CD4-positive, alpha-beta memory T cell (primary cell): Measurements from ENCODE around the gene AMOTL2. TPM values are rescaled to one million over a fixed set of nuclear protein-coding genes. Genes with fewer than 3 reads are reported as not detected.

Source experiments
- CTCF ChIA-PET: fragments of 350-600 bp; sonication (Branson Sonifier 250); formaldehyde crosslinking; loops from one replicate; lab custom pipeline; 2021; ENCODE audit warnings: inconsistent platforms; ENCODE audit not compliant: partially characterized antibody; lab: Charles Lee
- POLR2A ChIA-PET: fragments of 350-600 bp; sonication (Branson Sonifier 250); formaldehyde crosslinking; loops from one replicate; lab custom pipeline; 2021; ENCODE audit not compliant: partially characterized antibody; lab: Charles Lee
- DNase-seq, 5 donors: peaks; one replicate each; pipeline versions ENCODE4 v3.0.0 to v3.0.0-alpha.2; 2020 to 2022; ENCODE audit warnings: mixed read lengths in 1 of 5
- H3K27ac ChIP-seq: one replicate; pipeline ENCODE4 v1.7.0; 2013; ENCODE audit warnings: low read depth, low read length
- H3K27me3 ChIP-seq: 2 replicates; pipeline ENCODE4 v1.7.0; 2013; ENCODE audit warnings: mild to moderate bottlenecking, low read length, moderate library complexity; ENCODE audit not compliant: insufficient read depth
- H3K36me3 ChIP-seq: 2 replicates; pipeline ENCODE4 v1.7.0; 2013; ENCODE audit warnings: mild to moderate bottlenecking, low read length, moderate library complexity; ENCODE audit not compliant: insufficient read depth
- H3K4me1 ChIP-seq: 2 replicates; pipeline ENCODE4 v1.7.0; 2013; ENCODE audit warnings: mild to moderate bottlenecking, low read length, moderate library complexity; ENCODE audit not compliant: insufficient read depth
- H3K4me3 ChIP-seq, 2 donors: one replicate each; pipeline ENCODE4 v1.7.0; 2013; ENCODE audit warnings: low read length in 2 of 2, mild to moderate bottlenecking in 1 of 2
- H3K9me3 ChIP-seq, 2 donors: one replicate each; pipeline ENCODE4 v1.7.0; 2013; ENCODE audit warnings: low read length in 2 of 2, control low read depth in 1 of 2; ENCODE audit not compliant: control insufficient read depth in 1 of 2
- H3K27ac Mint-ChIP-seq, 7 donors: one replicate each; pipeline ENCODE4 v1.8.0; 2020 to 2021; ENCODE audit warnings: mixed read lengths in 7 of 7, mild to moderate bottlenecking in 6 of 7, inconsistent platforms in 3 of 7, moderate library complexity in 3 of 7
- H3K27me3 Mint-ChIP-seq, 2 donors: one replicate each; pipeline ENCODE4 v1.8.0; 2020 to 2021; ENCODE audit warnings: mixed read lengths in 2 of 2
- H3K36me3 Mint-ChIP-seq, 2 donors: one replicate each; pipeline ENCODE4 v1.8.0; 2020 to 2021; ENCODE audit warnings: mixed read lengths in 2 of 2, inconsistent platforms in 1 of 2, mild to moderate bottlenecking in 1 of 2
- H3K4me1 Mint-ChIP-seq, 4 donors: one replicate each; pipeline ENCODE4 v1.8.0; 2020 to 2021; ENCODE audit warnings: mixed read lengths in 4 of 4, mild to moderate bottlenecking in 1 of 4
- H3K4me3 Mint-ChIP-seq, 8 donors: one replicate each; pipeline ENCODE4 v1.8.0; 2020 to 2021; ENCODE audit warnings: mixed read lengths in 8 of 8, mild to moderate bottlenecking in 7 of 8, moderate library complexity in 6 of 8, inconsistent platforms in 3 of 8
- H3K9me3 Mint-ChIP-seq, 8 donors: one replicate each; pipeline ENCODE4 v1.8.0; 2020 to 2021; ENCODE audit warnings: mixed read lengths in 8 of 8, mild to moderate bottlenecking in 5 of 8, inconsistent platforms in 3 of 8, moderate library complexity in 1 of 8
- intact Hi-C: fragments of 100-400 bp; cut with micrococcal nuclease; formaldehyde crosslinking; loops from one replicate; pipeline ENCODE4 v1.15.1; 2023
- polyA plus RNA-seq, 2 donors: library from polyadenylated mRNA; unstranded; fragments of 300-500 nt; fragmentation: Illumina TruSeq; gene quantifications; one replicate each; pipeline ENCODE4 v1.2.3, GENCODE V29; 2021
- total RNA-seq, 2 experiments: library from RNA; stranded (reverse); gene quantifications; one replicate each; pipeline ENCODE4 v1.2.3, GENCODE V29; 2021

The AMOTL2 gene
- total and polyA plus RNA-seq, 4 experiments from 2014 or later = 0.23 to 0.48 TPM; not detected in 2

DNA sequence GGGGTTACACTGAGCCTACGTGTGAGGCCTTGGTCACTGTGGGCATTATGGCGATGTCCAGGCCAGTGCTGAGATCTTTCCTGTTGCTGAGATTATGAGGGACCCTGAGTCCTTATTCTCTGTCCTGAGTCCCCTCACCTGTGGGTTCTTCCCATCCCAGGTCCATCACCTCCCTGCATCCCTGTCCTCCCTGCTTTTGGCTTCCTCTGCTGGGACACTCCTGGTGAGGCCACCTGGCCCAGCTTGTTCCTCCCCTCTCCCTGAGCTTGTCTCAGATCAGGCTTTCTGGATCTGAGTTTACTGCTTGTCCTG lies 36.1 kb downstream of the AMOTL2 start:
- Histone ChIP-seq H3K27ac (no peak overlapping the region), H3K4me1 (no peaks in the 10 kb centered on the region), H3K9me3 (no peaks in the 10 kb centered on the region), H3K4me3 (no peak overlapping the region), H3K36me3 (no peaks in the 10 kb centered on the region), H3K27me3 (no peaks in the 10 kb centered on the region)
- H3K4me3 Mint-ChIP-seq = no peak overlapping the region
- H3K4me1 Mint-ChIP-seq = peaks cover 0 to 1% (median 0%) of the 10 kb centered on the region in 4 donors
- CTCF ChIA-PET = interaction anchor here (0.9 kb wide), 1 partner anchor 29 kb away, joined by 3 read pairs; no protein-coding TSS in a partner anchor
- POLR2A ChIA-PET = no interaction called here
- no peaks in the 10 kb centered on the region for H3K9me3 Mint-ChIP-seq
- no peak for DNase-seq
- intact Hi-C loops = no loop called here
- no peaks in the 10 kb centered on the region for H3K36me3 Mint-ChIP-seq
- no peak overlapping the region for H3K27ac Mint-ChIP-seq
- peaks cover 0 to 3% of the 10 kb centered on the region in 2 donors for H3K27me3 Mint-ChIP-seq

DNA sequence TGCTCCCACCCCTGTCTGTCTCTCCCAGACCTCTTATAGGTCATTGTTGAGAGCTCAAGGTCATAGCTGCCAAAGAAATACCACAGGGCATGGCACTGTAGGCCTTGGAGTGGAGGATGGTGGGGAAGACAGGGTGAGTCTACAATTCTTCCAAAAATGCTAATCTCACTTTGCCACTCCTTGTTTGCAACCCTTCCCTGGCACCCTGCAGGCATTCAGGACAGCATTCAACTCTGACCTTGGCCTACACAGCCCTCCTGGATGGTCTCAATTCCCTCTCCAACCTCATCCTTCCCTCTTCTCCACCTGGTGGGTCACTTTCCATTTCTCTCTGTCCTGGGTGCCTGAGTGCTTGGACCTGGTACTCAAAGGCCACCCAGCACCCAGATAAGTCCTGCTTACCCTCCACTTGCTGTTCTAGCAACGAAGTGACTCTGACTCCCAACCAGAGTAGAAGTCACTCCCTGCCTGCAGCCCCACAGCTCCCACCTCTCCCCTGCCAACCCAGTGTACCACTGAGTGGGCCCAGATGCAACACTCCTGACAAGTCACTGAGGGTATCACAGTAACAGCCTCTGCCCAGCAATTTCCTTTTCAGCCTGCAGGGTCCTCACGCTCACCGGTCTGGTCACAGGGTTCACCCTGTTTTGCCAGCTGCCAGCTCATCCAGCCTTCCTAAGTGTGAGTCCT lies 36.6 kb downstream of the AMOTL2 start:
- no peaks in the 10 kb centered on the region for H3K36me3 Mint-ChIP-seq
- no peak overlapping the region for H3K4me3 ChIP-seq
- ChIA-PET POLR2A (no interaction called here), CTCF (interaction anchor here (0.9 kb wide), 1 partner anchor 28 kb away, joined by 3 read pairs; no protein-coding TSS in a partner anchor)
- no peaks in the 10 kb centered on the region for H3K9me3 ChIP-seq
- no peaks in the 10 kb centered on the region for H3K36me3 ChIP-seq
- H3K27me3 ChIP-seq = no peaks in the 10 kb centered on the region
- H3K4me3 Mint-ChIP-seq = no peak overlapping the region
- H3K9me3 Mint-ChIP-seq = no peaks in the 10 kb centered on the region
- H3K27ac Mint-ChIP-seq = no peak overlapping the region
- DNase-seq = no peak
- peaks cover 0 to 3% of the 10 kb centered on the region in 2 donors for H3K27me3 Mint-ChIP-seq
- intact Hi-C loops = no loop called here
- H3K4me1 ChIP-seq = no peaks in the 10 kb centered on the region
- H3K4me1 Mint-ChIP-seq = peaks cover 0 to 1% (median 0%) of the 10 kb centered on the region in 4 donors
- no peak overlapping the region for H3K27ac ChIP-seq

DNA sequence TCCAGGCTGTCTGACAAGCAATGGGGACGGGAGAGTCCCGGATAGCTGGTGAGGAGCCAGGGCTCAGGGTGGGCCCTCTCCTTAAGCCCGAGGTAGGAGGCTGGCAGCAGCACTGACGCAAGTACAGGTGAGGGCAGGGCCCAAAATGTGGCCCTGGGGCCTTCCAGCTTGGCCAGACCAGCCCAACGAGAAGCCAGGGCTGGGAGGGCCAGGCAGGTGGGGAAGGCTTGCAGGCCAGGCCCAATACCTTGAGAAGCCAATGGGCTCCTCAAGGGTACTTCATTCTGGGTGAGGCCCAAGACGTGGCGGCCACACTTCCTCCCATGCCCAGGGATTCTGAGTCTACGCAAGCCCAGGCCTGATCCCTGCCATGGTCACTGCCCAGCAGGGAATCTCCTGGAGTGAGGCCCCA lies 37.2 kb downstream of the AMOTL2 start:
- H3K9me3 Mint-ChIP-seq = no peaks in the 10 kb centered on the region
- intact Hi-C loops = no loop called here
- no peak overlapping the region for H3K4me3 Mint-ChIP-seq
- ChIA-PET POLR2A (no interaction called here), CTCF (no interaction called here)
- H3K27ac Mint-ChIP-seq = no peak overlapping the region
- no peak for DNase-seq
- Histone ChIP-seq H3K27me3 (no peaks in the 10 kb centered on the region), H3K27ac (no peak overlapping the region), H3K4me3 (no peak overlapping the region), H3K9me3 (no peaks in the 10 kb centered on the region), H3K4me1 (no peaks in the 10 kb centered on the region), H3K36me3 (no peaks in the 10 kb centered on the region)
- peaks cover 0 to 1% (median 0%) of the 10 kb centered on the region in 4 donors for H3K4me1 Mint-ChIP-seq
- no peaks in the 10 kb centered on the region for H3K36me3 Mint-ChIP-seq
- H3K27me3 Mint-ChIP-seq = peaks cover 0 to 3% of the 10 kb centered on the region in 2 donors

DNA sequence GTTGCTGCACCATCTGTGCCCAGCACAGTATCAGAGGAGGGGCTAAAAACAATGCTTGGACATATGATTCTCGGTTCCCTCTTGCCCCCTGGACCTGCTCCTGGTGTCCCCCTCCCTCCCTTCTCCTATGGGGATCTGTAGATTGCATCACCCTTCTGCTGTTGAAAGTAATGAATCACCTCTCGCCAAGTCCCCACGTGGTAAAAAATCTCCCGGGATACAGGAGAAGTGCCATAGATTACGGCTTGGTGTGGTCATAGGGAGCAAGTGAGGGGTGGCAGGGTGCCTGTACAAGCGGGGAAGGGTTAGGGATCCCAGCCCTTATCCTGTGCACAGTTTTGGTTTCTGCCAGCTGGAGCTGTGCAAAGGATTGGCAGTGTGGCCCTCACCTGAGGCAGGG lies 37.7 kb downstream of the AMOTL2 start:
- Histone ChIP-seq H3K9me3 (no peaks in the 10 kb centered on the region), H3K4me3 (no peak overlapping the region), H3K4me1 (no peaks in the 10 kb centered on the region), H3K27ac (no peak overlapping the region), H3K36me3 (no peaks in the 10 kb centered on the region), H3K27me3 (no peaks in the 10 kb centered on the region)
- intact Hi-C loops = no loop called here
- no peak for DNase-seq
- Mint-ChIP-seq H3K36me3 (no peaks in the 10 kb centered on the region), H3K4me1 (peaks cover 0 to 1% (median 0%) of the 10 kb centered on the region in 4 donors), H3K9me3 (no peaks in the 10 kb centered on the region), H3K27ac (peak overlapping the region in 1 of 7 donors; percentile 64), H3K4me3 (no peak overlapping the region), H3K27me3 (peaks cover 0 to 3% of the 10 kb centered on the region in 2 donors)
- ChIA-PET CTCF (no interaction called here), POLR2A (no interaction called here)

DNA sequence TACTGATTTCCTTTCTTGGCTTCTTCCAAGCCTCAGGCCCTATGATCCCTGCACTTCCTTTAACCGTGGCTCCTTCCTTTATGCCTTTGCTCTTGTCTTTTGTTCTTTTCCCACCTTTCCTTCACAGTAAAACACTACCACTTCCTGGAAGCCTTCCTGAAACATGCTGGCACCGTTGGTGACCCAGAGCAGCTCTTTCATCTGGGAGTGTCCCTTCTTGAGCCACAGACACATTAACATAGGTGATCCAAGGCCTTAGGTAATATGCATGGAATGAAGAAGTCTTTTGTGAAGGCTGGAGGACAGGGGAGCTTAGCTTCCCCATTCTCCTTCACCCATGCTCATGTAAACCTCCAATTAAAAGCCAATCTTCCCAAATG lies 39.4 kb downstream of the AMOTL2 start:
- H3K4me3 ChIP-seq = no peak overlapping the region
- peaks cover 0 to 1% (median 0%) of the 10 kb centered on the region in 4 donors for H3K4me1 Mint-ChIP-seq
- H3K4me1 ChIP-seq = no peaks in the 10 kb centered on the region
- no peak overlapping the region for H3K4me3 Mint-ChIP-seq
- no peaks in the 10 kb centered on the region for H3K9me3 Mint-ChIP-seq
- no peak overlapping the region for H3K27ac Mint-ChIP-seq
- intact Hi-C loops = no loop called here
- no peak for DNase-seq
- ChIA-PET CTCF (interaction anchor here (1.1 kb wide), 1 partner anchor 27 kb away, joined by 3 read pairs; no protein-coding TSS in a partner anchor), POLR2A (no interaction called here)
- no peaks in the 10 kb centered on the region for H3K27me3 ChIP-seq
- H3K36me3 ChIP-seq = no peaks in the 10 kb centered on the region
- no peaks in the 10 kb centered on the region for H3K9me3 ChIP-seq
- no peak overlapping the region for H3K27ac ChIP-seq
- H3K27me3 Mint-ChIP-seq = no peaks in the 10 kb centered on the region
- H3K36me3 Mint-ChIP-seq = no peaks in the 10 kb centered on the region

DNA sequence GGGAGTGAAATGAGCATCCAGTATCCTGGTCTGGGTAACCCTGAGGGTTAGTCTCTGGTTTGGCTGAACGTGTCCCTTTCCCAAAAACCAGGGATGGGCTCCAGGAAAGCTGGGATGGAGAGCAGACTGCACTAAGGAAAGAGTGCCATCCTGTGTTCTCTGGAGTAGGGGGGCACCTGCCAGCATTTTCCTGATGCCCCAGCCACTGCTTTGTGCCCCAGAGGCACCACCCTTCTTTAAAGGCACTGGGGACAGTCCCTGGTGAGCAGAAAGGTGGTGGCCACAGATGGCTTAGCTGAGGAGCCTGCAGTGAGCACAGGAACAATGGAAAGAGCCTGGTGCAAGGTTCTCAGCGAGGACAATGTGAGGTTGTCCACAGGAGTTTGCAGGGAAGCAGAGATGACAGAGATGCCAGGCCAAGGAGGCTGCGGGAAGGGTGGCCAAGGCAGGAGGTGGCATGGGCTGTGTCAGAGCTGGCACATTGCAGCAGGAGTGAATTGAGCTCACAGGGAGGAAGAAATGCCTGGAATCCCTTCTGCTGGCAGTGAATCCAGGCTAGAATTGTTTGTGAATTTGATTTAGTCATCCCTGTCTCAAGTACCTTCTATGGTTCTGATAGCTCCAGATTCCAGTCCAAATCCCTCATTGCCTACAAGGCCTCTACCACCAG lies 39.9 kb downstream of the AMOTL2 start:
- Mint-ChIP-seq H3K27ac (no peak overlapping the region), H3K4me3 (no peak overlapping the region), H3K9me3 (no peaks in the 10 kb centered on the region), H3K36me3 (no peaks in the 10 kb centered on the region), H3K4me1 (peaks cover 0 to 1% (median 0%) of the 10 kb centered on the region in 4 donors), H3K27me3 (peaks cover 0 to 3% of the 10 kb centered on the region in 2 donors)
- no peaks in the 10 kb centered on the region for H3K4me1 ChIP-seq
- H3K27me3 ChIP-seq = no peaks in the 10 kb centered on the region
- DNase-seq = no peak
- no peak overlapping the region for H3K27ac ChIP-seq
- intact Hi-C loops = no loop called here
- H3K36me3 ChIP-seq = no peaks in the 10 kb centered on the region
- no peaks in the 10 kb centered on the region for H3K9me3 ChIP-seq
- H3K4me3 ChIP-seq = no peak overlapping the region
- POLR2A ChIA-PET = no interaction called here
- CTCF ChIA-PET = no interaction called here

DNA sequence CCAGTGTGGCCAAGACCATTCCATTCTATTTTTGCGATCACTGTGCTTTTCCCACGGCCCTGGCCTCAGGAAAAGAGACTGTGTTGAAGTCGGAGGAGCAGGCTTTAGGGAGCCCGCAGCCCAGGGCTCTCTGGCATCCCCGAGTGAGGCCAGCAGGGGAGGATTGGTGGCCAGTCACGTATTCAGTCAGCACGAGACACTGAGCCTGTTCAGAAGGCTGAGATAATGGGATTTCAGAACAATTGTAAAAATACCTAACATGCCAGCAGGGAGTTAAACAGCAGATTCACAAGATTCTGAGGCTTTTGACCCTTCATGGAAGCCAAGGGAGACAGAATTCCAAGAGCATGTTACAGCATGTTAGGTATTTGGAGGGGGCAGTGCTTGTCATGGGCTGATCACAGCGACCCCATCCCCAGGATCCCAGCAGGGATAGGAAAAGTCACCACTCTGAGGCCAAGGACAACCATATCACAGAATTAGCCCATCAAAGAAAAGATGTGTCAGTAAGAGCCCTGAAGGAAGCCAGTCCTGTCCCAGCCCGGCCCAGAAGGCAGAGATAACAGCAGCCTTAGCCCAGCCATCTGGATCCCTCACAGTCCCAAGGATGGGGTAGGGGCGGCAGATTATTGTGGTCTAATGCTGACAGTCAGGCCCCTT lies 40.6 kb downstream of the AMOTL2 start:
- POLR2A ChIA-PET = no interaction called here
- no peaks in the 10 kb centered on the region for H3K9me3 ChIP-seq
- DNase-seq = no peak
- Mint-ChIP-seq H3K4me3 (no peak overlapping the region), H3K27me3 (peaks cover 0 to 5% of the 10 kb centered on the region in 2 donors), H3K4me1 (peaks cover 0 to 1% (median 0%) of the 10 kb centered on the region in 4 donors), H3K27ac (no peak overlapping the region), H3K9me3 (no peaks in the 10 kb centered on the region), H3K36me3 (no peaks in the 10 kb centered on the region)
- no peaks in the 10 kb centered on the region for H3K4me1 ChIP-seq
- H3K4me3 ChIP-seq = no peak overlapping the region
- CTCF ChIA-PET = no interaction called here
- no peaks in the 10 kb centered on the region for H3K36me3 ChIP-seq
- no peak overlapping the region for H3K27ac ChIP-seq
- intact Hi-C loops = no loop called here
- H3K27me3 ChIP-seq = no peaks in the 10 kb centered on the region
